M059J (cell line): ENCODE measurements around the gene ZBTB49. TPM values are rescaled to one million over a fixed set of nuclear protein-coding genes. Genes with fewer than 3 reads are reported as not detected.
"Not testable (repeated sequence)": the region's sequence is repeated elsewhere in the genome, so short reads cannot be mapped to it uniquely, and the experiment has no call there.

Source experiments
- DNase-seq: peaks from one replicate; pipeline ENCODE4 v3.0.0-alpha.2; 2012; ENCODE audit warnings: low read depth
- total RNA-seq: library from RNA; depleted of rRNA; stranded (reverse); fragments of >200 nt; shearing (Covaris generic); gene quantifications from 2 replicates; pipeline ENCODE4 v1.2.3, GENCODE V29; 2014; rRNA removed

Gene ZBTB49, protein sequence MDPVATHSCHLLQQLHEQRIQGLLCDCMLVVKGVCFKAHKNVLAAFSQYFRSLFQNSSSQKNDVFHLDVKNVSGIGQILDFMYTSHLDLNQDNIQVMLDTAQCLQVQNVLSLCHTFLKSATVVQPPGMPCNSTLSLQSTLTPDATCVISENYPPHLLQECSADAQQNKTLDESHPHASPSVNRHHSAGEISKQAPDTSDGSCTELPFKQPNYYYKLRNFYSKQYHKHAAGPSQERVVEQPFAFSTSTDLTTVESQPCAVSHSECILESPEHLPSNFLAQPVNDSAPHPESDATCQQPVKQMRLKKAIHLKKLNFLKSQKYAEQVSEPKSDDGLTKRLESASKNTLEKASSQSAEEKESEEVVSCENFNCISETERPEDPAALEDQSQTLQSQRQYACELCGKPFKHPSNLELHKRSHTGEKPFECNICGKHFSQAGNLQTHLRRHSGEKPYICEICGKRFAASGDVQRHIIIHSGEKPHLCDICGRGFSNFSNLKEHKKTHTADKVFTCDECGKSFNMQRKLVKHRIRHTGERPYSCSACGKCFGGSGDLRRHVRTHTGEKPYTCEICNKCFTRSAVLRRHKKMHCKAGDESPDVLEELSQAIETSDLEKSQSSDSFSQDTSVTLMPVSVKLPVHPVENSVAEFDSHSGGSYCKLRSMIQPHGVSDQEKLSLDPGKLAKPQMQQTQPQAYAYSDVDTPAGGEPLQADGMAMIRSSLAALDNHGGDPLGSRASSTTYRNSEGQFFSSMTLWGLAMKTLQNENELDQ
- total RNA-seq = 4.2 and 6.2 TPM in 2 replicates

DNA sequence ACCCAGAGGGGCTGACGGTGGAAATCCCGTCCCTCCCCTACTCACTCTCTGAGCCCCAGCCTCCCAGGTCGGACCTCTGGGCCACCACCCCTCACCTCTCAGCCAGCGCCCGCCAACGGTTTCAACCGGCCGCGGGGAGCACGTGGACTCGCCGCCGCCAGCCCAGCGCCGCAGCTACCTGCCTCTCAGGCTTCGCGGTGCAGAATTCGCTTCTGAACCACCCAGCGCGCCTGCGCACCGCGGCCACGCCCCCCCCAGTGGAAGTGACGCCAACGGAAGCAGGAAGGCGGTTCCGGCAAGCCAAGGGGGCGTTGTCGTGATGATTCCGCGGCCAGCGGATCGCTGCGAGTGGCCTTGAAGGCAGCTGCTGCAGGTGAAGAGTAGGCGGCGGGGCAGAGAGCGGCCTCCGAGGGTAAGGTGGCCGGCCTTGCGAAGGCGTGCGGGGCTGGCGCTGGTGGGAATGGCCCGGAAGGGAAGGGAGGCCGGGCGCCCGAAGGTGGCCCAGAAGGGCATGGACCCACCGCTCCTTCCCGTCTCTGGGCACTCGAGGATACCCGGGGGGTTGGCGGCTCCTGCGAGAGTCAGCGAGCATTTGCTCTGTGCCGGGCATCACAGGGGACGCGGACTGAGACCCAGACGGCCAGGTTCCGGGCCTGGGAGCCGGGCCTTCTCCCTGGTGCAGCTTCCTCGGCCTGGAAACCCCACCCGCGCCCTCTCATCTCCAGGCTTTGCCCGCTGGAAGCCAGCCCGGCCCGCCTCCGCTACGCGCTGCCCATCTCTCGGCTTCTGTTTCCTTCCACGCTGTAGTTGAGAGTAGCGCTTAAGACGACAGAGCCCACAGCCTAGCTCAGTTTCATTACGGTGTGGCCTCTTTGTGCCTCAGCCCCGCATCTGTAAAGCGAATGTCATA lies at the start of gene ZBTB49, which contains the start of gene LYAR:
TSS of gene ZBTB49 (plus strand) at position 311 of the 910 bp plus-strand sequence. CDS start 9,695 bp downstream, outside the sequence.
TSS of gene LYAR (minus strand) at position 214 of the 910 bp plus-strand sequence. CDS start 6,412 bp downstream, outside the sequence.
- peak; percentile 90 for DNase-seq

DNA sequence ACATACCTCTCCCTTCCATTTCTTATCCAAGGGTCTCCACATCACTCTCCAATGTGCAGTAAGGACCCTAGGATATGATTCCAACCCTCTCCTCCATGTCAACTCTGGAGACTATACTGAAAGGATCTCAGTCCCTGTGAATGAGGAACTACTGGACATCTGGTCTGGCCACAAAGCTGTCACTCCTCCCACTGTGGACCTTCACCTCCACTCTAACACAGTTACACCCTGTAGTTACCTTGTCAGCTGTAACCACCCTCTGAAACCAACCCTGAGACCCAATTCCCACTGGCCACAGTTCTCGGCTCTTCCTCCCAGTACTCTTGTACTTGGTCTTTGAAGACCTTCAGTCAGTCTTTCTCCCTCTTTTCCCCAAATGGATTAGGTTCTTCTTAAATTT lies 44.9 kb upstream of the ZBTB49 start:
- DNase-seq = no peak

DNA sequence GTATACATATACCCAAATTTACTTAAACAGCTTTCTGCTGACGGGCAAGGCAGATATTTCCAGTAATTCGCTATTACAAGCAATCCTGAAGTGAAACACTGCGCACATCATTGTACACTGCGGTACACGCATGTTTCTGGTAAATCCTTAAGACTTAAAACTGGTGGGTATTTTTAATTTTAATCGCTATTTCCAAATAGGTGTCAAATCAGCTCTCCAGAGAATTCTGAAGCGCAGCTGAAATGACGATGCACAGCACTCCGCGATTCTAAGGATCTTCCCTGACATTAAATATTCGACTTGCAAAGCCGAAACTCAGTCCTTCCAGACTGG lies 42.4 kb upstream of the ZBTB49 start:
- no peak for DNase-seq

DNA sequence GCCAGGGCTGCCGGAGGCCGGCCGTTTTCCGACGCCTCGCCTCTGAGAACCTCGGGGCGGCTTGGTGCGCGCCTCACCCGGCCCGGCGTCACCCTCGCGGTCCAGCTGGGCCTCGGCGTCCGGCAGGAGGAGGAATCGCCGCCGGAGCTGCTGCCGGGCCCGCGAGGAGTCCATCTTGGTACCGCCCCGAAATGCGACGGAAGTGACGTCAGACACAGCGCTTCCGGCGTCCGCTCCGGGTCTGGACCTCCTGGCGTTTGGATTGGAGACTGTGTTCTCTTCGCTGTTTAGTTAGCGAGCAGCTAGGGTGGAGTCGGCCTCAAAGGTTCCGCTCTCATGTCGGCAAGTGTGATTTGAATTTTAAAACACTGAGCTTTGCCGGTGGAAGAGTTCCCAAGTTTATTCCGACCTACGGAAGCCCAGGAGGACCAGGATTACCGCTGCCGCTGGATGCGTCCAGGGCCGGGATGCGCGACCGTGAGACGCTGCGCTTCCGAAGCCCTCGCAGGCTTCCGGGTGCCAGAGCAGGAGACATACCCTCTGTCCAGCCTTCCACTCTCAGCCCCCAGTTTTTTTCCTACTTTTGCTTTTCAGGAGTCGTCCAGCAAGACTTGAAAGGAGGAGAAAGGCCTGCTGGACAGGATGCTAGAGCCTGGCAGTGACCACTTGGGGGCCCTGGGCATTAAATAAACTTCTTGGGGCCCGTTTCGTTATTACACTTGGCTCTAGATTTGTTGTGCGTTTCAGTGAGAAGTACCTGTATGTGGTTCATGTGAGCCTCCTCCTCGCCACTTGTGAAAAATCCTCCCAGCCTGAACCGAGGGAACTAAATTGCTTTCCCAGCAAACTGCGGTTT lies 41.8 kb upstream of the ZBTB49 start, which contains the start of gene TMEM128:
TSS of gene TMEM128 (minus strand) at position 195 of the 856 bp plus-strand sequence. CDS start at position 174, 21 bp downstream.
- DNase-seq = peak; percentile 90

DNA sequence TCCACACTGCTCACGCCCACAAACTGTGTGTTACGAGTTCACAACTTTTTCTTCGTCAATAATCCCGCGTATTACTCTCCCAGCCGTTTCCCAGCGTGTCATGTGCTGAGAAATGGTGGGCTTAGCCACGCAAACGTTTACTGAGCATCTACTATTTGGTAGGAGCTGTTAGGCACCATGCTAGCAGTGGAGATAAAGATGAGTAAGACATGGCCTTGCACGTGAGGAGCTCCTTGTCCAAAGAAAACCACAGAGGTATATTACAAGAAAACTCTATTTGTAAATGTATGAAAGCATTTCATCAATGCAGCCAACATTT lies 41.2 kb upstream of the ZBTB49 start:
- peak; percentile 16 for DNase-seq

DNA sequence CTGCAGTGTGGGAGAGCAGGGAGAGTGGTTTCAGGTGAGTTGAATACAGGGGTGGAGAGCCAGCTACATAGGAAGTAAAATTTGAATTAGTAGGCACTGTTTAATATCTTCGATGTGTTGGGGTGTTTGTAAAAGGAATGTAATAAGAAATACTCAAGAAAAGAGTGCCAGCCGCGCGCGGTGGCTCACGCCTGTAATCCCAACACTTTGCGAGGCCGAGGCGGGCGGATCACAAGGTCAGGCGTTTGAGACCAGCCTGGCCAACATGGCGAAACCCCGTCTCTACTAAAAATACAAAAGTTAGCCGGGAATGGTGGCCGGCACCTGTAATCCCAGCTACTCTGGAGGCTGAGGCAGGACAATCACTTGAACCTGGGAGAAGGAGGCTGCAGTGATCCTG lies 40.7 kb upstream of the ZBTB49 start:
- DNase-seq = not testable (repeated sequence)

DNA sequence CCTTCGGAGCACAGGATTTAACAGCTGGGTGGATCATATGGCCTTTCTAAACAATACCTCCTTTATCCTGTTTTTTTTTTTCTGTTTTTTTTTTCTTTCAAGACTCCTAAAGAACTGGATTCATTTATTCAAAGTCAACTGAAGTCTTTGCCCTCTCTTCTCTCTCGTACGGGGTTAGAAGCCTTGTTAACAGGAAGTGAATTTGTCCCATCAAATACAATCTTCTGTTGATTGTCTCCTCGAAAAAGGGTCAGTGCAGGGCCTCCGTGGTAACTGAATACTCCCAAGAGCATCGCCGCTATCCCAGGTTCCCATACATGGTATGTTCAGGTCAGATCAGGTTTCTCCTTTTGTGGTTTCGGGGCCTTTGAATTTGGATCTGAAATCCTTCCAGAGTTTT lies 40.2 kb upstream of the ZBTB49 start:
- no peak for DNase-seq

DNA sequence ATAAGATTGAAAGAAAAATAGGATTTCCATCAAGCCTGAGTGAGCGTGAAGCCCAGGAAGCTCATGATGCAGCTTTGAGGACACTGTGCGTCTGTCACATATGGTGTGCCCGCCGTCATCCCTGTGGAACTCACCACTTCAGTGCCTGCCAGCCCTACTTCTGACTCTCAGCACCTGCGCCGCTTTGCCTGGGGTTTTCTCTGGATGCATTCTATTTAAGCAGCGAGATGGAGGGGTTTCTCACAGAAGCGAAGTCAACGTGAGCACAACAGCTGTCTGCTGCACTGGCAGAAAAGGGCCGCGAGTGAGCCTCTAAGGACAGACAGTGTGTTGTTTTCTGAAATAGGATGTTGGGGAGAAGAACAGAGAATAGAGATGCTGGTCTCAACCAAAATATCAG lies 35.9 kb upstream of the ZBTB49 start:
- no peak for DNase-seq

DNA sequence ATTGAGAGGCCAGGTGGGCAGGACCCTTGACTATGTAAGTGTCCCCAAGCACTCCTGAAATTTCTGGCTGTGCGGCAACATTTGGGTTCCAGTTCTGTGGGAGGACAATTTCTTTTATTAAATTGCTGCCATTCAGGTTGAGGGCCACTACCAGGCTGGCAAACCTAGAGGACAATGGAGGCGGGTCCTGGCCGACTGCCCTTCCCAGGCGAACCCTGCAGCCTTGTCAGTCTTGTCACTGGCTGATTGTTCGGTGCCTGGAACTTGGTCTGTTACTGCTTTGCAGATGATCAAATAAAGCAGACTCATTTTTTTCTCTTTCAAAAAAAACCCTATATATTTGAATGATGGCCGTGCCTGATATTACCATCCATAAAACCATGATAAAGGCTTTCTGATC lies 35.4 kb upstream of the ZBTB49 start:
- no peak for DNase-seq

DNA sequence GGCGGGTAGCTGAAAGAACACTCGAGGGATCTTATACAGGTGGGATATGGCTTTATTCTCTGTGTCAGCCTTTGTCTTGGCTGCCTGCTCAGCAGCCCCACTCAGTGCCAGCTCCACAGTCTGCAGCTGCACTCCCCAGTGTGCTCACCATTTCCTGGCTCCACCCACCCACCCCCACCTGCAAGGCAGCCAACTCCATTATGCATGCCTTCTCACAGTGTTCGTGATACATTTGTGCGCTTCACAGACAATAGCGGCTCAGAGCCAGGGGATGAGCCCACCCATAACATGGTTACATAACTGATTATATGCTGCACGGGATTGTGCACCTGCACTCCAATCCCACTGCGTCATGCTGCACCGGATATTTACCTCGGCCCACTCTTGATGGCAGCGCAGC lies 33.3 kb upstream of the ZBTB49 start:
- no peak for DNase-seq

DNA sequence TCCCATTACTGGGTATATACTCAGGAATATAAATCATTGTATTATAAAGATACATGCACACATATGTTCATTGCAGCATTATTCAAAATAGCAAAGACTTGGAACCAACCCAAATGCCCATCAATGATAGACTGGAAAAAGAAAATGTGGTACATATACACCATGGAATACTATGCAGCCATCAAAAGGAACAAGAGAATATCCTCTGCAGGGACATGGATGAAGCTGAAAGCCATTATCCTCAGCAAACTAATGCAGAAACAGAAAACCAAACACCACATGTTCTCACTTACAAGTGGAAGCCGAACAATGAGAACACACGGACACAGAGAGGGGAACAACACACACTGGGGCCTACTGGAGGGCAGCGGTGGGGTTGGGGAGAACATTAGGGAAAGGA lies 32.3 kb upstream of the ZBTB49 start:
- not testable (repeated sequence) for DNase-seq

DNA sequence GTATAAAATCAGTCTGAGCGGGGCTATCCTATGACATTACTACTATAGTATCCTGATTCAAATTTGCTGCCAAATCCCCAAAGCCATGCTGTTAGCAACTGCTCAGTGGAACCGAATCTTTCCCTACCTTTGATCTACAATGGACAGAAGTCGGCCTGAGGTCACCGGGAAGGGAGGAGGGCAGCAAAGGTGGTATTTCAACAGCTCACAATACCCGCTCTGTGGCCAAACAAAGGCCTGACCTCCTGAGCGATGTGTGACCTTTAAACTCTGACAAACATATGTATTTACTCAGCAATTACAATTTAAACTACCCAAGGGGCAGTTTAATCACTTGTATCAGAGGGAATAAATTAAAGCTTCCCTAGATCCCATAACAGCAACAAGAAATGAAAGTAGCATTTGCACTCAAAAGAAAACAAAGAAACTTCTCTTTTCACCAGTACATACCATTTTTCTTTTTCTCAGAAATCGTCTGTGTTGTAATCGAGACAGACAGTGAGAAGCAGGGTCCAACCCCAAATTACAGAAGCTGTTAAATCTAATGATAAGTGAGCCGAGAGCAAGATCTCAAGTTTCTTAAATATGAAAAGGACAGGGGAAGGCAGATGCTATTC lies 30.5 kb upstream of the ZBTB49 start:
- no peak for DNase-seq

DNA sequence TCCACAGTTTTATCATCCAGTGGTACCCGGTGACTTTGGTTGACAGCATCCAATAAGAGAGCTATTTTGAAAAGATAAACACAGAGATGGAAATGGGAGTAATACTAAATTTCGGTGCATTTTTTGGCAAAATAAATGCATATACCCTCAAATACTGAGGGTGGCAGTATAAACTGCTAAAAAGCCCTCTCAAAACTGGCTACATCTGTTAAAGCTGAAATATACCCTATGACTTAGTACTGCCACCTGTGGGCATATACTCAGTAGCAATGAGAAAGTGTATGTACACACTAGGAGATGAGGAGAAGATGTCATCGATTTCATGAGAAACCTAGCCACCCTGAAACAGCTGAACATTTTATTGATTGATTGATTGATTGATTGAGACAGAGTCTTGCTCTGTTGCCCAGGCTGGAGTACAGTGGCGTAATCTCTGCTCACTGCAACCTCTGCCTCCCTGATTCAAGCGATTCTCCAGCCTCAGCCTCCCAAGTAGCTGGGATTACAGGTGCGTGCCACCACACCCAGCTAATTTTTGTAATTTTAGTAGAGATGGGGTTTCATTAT lies 29.8 kb upstream of the ZBTB49 start:
- DNase-seq = peak; percentile 59

DNA sequence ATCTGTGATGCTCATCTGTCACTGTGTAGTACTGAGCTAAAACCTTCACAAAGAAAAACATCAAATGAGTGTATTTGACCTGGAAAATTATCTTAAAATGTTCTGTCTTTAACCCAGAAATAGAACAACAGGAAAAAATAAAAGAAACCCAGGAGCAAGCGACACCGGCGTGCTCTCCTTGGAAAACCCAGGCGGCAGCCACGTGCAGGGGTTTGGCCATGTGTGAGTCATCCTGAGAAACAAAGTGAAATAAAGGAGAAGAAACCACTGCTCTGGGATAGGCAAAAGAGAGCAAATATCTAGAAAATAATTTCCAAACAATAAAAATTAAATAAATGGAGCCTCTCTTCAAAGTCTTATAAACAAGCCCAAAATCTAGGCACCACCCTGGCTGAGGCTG lies 22.1 kb upstream of the ZBTB49 start:
- DNase-seq = no peak

DNA sequence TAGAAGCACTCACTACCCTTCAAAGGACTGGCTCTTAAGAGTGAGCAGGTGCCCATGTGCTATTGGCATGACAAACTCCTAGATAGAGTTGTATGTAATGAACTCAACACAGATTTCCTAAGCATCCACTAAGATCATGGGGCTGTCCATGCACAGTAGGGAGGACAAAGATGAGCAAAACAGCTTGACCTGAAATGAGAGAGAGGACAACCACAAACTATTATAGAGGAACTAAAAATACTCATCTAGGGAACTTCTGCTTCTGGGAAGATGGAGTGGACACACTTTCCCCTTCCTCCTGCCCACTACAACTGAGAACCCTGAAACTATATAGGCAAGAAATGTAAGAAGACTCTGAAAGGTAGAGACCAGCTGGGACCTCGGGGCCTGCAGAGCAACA lies 21.3 kb upstream of the ZBTB49 start:
- no peak for DNase-seq

DNA sequence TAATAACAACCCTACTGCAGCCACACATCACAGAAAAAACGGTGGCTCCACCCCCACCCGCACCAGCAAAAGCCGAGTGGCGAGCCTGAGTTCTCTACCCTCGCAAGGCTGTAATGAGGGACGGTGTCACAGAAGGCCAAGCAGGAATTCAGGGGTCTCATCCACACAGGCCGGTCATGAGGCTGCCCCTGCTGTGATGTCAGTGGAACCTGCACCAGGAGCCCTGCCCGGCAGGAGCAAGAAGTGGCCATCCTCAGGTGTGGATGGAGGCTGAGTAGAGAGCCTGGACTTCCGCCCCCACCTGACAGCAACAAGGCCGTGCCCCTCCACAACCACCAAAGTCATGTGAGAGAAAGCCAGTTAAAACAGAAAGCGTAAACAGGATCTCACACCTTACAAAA lies 20.7 kb upstream of the ZBTB49 start:
- no peak for DNase-seq

DNA sequence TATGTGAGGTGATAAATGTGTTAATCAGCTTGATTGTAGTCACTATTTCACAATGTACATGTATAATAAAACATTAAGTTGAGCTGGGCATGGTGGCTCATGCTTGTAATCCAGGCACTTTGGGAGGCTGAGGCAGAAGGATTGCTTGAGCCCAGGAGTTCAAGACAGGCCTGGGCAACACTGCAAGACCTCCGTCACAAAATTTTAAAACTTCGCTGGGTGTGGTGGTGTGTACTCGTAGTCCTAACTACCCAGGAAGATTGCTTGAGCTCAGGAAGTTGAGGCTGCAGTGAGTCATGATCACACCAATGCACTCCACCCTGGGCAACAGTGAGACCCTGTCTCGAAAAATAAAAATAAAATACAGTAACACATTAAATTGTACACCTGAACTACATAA lies 20.2 kb upstream of the ZBTB49 start:
- no peak for DNase-seq

DNA sequence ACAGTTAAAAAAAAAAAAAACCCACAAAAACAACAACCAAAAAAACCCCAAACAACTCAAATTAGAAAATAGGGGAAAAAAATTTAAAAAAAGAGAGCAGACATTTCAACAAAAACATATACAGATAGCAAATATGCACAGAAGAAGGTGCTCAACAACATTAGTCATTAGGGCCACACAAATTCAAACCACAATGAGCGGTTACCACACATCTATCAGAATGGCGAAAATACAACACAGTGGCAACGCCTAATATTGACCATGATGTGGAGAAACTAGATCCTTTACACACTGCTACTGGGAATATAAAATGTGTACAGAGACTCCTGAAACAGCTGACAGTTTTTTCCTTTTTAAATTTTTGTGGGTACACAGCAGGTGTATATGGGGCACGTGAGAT lies 19.5 kb upstream of the ZBTB49 start:
- no peak for DNase-seq

DNA sequence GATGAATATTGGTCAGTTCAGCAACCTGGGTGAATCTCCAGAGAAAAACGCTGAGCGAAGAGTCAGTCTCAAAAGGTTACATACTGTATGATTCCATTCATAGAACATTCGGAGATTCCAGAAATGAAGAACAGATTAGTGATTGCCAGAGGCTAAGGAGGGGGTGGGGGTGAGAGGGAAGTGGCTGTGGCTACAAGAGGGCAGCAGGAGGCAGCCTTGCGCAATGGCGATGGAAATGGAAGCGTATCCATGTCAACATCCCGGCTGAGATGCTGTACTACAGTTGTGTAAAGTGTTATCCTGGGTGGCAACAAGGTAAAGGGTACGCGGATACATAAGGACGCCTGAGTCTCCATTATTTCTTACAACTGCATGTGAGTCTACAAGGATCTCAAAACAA lies 18.1 kb upstream of the ZBTB49 start:
- DNase-seq = no peak

DNA sequence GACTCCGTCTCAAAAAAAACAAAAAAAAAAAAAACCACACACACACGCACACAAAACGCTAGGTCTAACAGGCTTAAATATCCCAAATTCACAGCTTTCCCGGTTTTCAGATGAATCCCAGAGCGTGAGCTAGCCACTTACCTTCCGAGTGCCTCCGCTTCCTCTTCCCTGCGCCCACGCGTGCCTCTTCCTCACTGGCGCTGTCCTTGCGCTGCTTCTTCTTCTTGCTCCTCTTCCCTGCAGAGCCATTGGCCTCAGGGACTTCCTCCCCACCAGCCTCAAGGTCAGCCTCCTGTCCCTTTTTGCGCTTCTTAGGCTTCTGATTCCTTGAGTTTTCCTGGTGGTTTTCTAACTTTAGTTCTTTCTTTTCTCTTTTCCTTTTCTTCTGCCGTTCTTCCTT lies 15.8 kb upstream of the ZBTB49 start:
- DNase-seq = no peak
